ENCODE measurements around the gene C1QBP. TPM values are rescaled to one million over a fixed set of nuclear protein-coding genes. Genes with fewer than 3 reads are reported as not detected.
A peak's percentile ranks its signal among the peaks of the same experiment; 100 is the strongest.

The C1QBP gene
- total and polyA plus RNA-seq, 3 experiments from 2014 or later: 241 to 565 (median 544) TPM

GRCh38 chr17:5399767-5400166 is 39.2 kb downstream of the C1QBP start:
- H3K4me1 ChIP-seq (ENCODE audit: insufficient read depth, low read length): no peaks in the 10 kb centered on the region
- no peak overlapping the region for H3K27ac Mint-ChIP-seq
- no peak for DNase-seq
- H3K9me3 Mint-ChIP-seq: no peaks in the 10 kb centered on the region
- no peak overlapping the region for H3K4me3 ChIP-seq (ENCODE audit: low read length)
- H3K4me1 Mint-ChIP-seq: peaks cover 0 to 5% (median 0%) of the 10 kb centered on the region in 3 donors
- no peaks in the 10 kb centered on the region for H3K27me3 Mint-ChIP-seq
- H3K4me3 Mint-ChIP-seq: no peak overlapping the region
- peaks cover 54% of the 10 kb centered on the region for H3K36me3 ChIP-seq (ENCODE audit: insufficient read depth, low read length)
- H3K36me3 Mint-ChIP-seq: peaks cover 13 to 75% (median 19%) of the 10 kb centered on the region in 3 donors
- POLR2A ChIA-PET: no interaction called here
- H3K27me3 ChIP-seq (ENCODE audit: insufficient read depth, low read length, poor library complexity, severe bottlenecking): no peaks in the 10 kb centered on the region
- CTCF ChIA-PET: no interaction called here
- H3K27ac ChIP-seq (ENCODE audit: low read depth, low read length): no peak overlapping the region
- no peaks in the 10 kb centered on the region for H3K9me3 ChIP-seq (ENCODE audit: low read length)

- Mint-ChIP-seq H3K4me3 (no peak overlapping the region), H3K36me3 (peaks cover 21 to 77% (median 31%) of the 10 kb centered on the region in 3 donors), H3K27me3 (no peaks in the 10 kb centered on the region), H3K9me3 (no peaks in the 10 kb centered on the region), H3K27ac (peak overlapping the region in 1 of 8 donors; percentile 29), H3K4me1 (peaks cover 0 to 3% (median 0%) of the 10 kb centered on the region in 3 donors)
- Histone ChIP-seq H3K27me3 (ENCODE audit: insufficient read depth, low read length, poor library complexity, severe bottlenecking) (no peaks in the 10 kb centered on the region), H3K36me3 (ENCODE audit: insufficient read depth, low read length) (peaks cover 57% of the 10 kb centered on the region), H3K4me3 (ENCODE audit: low read length) (no peak overlapping the region), H3K27ac (ENCODE audit: low read depth, low read length) (no peak overlapping the region), H3K4me1 (ENCODE audit: insufficient read depth, low read length) (no peaks in the 10 kb centered on the region), H3K9me3 (ENCODE audit: low read length) (no peaks in the 10 kb centered on the region)
- ChIA-PET POLR2A (no interaction called here), CTCF (no interaction called here)
- DNase-seq: no peak
These were observed 42.3 kb downstream of the C1QBP start for GRCh38 chr17:5396612-5397011.

GRCh38 chr17:5391678-5392077 is 47.3 kb downstream of the C1QBP start:
- H3K4me1 Mint-ChIP-seq: peaks cover 11 to 17% (median 11%) of the 10 kb centered on the region in 3 donors
- Histone ChIP-seq H3K4me1 (ENCODE audit: insufficient read depth, low read length) (peaks cover 9% of the 10 kb centered on the region), H3K27ac (ENCODE audit: low read depth, low read length) (no peak overlapping the region), H3K4me3 (ENCODE audit: low read length) (no peak overlapping the region), H3K36me3 (ENCODE audit: insufficient read depth, low read length) (peaks cover 59% of the 10 kb centered on the region), H3K27me3 (ENCODE audit: insufficient read depth, low read length, poor library complexity, severe bottlenecking) (no peaks in the 10 kb centered on the region), H3K9me3 (ENCODE audit: low read length) (no peaks in the 10 kb centered on the region)
- POLR2A ChIA-PET: no interaction called here
- peaks cover 22 to 80% (median 33%) of the 10 kb centered on the region in 3 donors for H3K36me3 Mint-ChIP-seq
- H3K9me3 Mint-ChIP-seq: no peaks in the 10 kb centered on the region
- no peak for DNase-seq
- peak overlapping the region in 4 of 8 donors; percentile 2 to 37 (median 14) for H3K27ac Mint-ChIP-seq
- H3K27me3 Mint-ChIP-seq: no peaks in the 10 kb centered on the region
- CTCF ChIA-PET: no interaction called here
- H3K4me3 Mint-ChIP-seq: no peak overlapping the region

Other genes with a start within 250 kb of the C1QBP start
- gene ZNF594, start 247.3 kb downstream of the C1QBP start, total RNA-seq: 10 to 100 TPM; 11.7 to 14.9 TPM
- 1.2 TPM for gene ZNF594, start 247.3 kb downstream of the C1QBP start, polyA plus RNA-seq
- under 1 TPM; 0.22 TPM for gene SCIMP, start 204.3 kb downstream of the C1QBP start, total RNA-seq
- 0.81 TPM for gene SCIMP, start 204.3 kb downstream of the C1QBP start, polyA plus RNA-seq
- 10 to 100 TPM; 60.9 to 64.0 TPM for gene RABEP1, start 156.9 kb downstream of the C1QBP start, total RNA-seq
- gene RABEP1, start 156.9 kb downstream of the C1QBP start, polyA plus RNA-seq: 44.4 TPM
- gene NUP88, start 19.5 kb downstream of the C1QBP start, total RNA-seq: 100 to 1,000 TPM; 131 to 144 TPM
- gene NUP88, start 19.5 kb downstream of the C1QBP start, polyA plus RNA-seq: 113 TPM
- gene RPAIN, start 19.0 kb downstream of the C1QBP start, total RNA-seq: 10 to 100 TPM; 50.6 to 51.0 TPM
- gene RPAIN, start 19.0 kb downstream of the C1QBP start, polyA plus RNA-seq: 36.9 TPM
- 10 to 100 TPM; 49.7 to 50.8 TPM for gene DHX33, start 29.8 kb upstream of the C1QBP start, total RNA-seq
- 0.54 TPM for gene DHX33, start 29.8 kb upstream of the C1QBP start, polyA plus RNA-seq
- gene DERL2, start 47.0 kb upstream of the C1QBP start, total RNA-seq: 10 to 100 TPM; 92.0 to 98.3 TPM
- gene DERL2, start 47.0 kb upstream of the C1QBP start, polyA plus RNA-seq: 89.8 TPM
- gene MIS12, start 47.4 kb upstream of the C1QBP start, total RNA-seq: 10 to 100 TPM; 47.3 to 48.1 TPM
- 21.7 TPM for gene MIS12, start 47.4 kb upstream of the C1QBP start, polyA plus RNA-seq
- 10 to 100 TPM; 33.8 to 35.2 TPM for gene NLRP1, start 145.4 kb upstream of the C1QBP start, total RNA-seq
- 37.6 TPM for gene NLRP1, start 145.4 kb upstream of the C1QBP start, polyA plus RNA-seq

Data from CD8-positive, alpha-beta memory T cell (primary cell).